GM23248 (cell line): ENCODE measurements around the gene COL9A2. TPM values are rescaled to one million over a fixed set of nuclear protein-coding genes. Genes with fewer than 3 reads are reported as not detected.

Experiments used
- DNase-seq: peaks from one replicate; pipeline ENCODE4 v3.0.0-alpha.2; 2015
- H2AFZ ChIP-seq: fragments of 200-600 bp; sonication (generic); 2 replicates; pipeline ENCODE4 v1.6.1; 2016; ENCODE audit warnings: antibody characterized with exemption
- H3F3A ChIP-seq: fragments of 200-600 bp; sonication (generic); 2 replicates; pipeline ENCODE4 v1.6.1; 2016; ENCODE audit warnings: mild to moderate bottlenecking, antibody characterized with exemption, mixed run types; ENCODE audit not compliant: insufficient read depth
- H3K27ac ChIP-seq: fragments of 200-600 bp; sonication (generic); 2 replicates; pipeline ENCODE4 v1.5.1; 2016; ENCODE audit warnings: mild to moderate bottlenecking
- H3K27me3 ChIP-seq: fragments of 200-600 bp; sonication (generic); replicated peaks from 2 replicates; pipeline ENCODE4 v1.6.1; 2016; ENCODE audit warnings: mild to moderate bottlenecking; ENCODE audit not compliant: insufficient read depth
- H3K36me3 ChIP-seq: fragments of 200-600 bp; sonication (generic); 2 replicates; pipeline ENCODE4 v1.6.1; 2016; ENCODE audit warnings: low read depth, mild to moderate bottlenecking
- H3K4me1 ChIP-seq: fragments of 200-600 bp; sonication (generic); 2 replicates; pipeline ENCODE4 v1.6.1; 2016; ENCODE audit warnings: mild to moderate bottlenecking; ENCODE audit not compliant: insufficient read depth
- H3K4me2 ChIP-seq: fragments of 200-600 bp; sonication (generic); one replicate; pipeline ENCODE4 v1.6.1; 2016; ENCODE audit warnings: mild to moderate bottlenecking; ENCODE audit not compliant: unreplicated experiment
- H3K4me3 ChIP-seq: fragments of 200-600 bp; sonication (generic); 2 replicates; pipeline ENCODE4 v1.5.1; 2016; ENCODE audit warnings: mild to moderate bottlenecking
- H3K79me2 ChIP-seq: fragments of 200-600 bp; sonication (generic); 2 replicates; pipeline ENCODE4 v1.6.1; 2016; ENCODE audit warnings: mild to moderate bottlenecking; ENCODE audit not compliant: insufficient read depth
- H3K9ac ChIP-seq: fragments of 200-600 bp; sonication (generic); 2 replicates; pipeline ENCODE4 v1.6.1; 2016; ENCODE audit warnings: mild to moderate bottlenecking
- H3K9me2 ChIP-seq: fragments of 200-600 bp; sonication (generic); 2 replicates; pipeline ENCODE4 v1.6.1; 2016; ENCODE audit warnings: mixed run types, mild to moderate bottlenecking, moderate library complexity; ENCODE audit not compliant: insufficient read depth
- H3K9me3 ChIP-seq: fragments of 200-600 bp; sonication (generic); one replicate; pipeline ENCODE4 v1.6.1; 2017; ENCODE audit warnings: low read depth
- H4K20me1 ChIP-seq: fragments of 200-600 bp; sonication (generic); 2 replicates; pipeline ENCODE4 v1.6.0; 2016; ENCODE audit not compliant: insufficient read depth
- EZH2 ChIP-seq: fragments of 200-600 bp; sonication (generic); IDR thresholded peaks from 2 replicates; pipeline ENCODE4 v1.6.1; 2018; ENCODE audit warnings: antibody characterized with exemption, mild to moderate bottlenecking; ENCODE audit not compliant: insufficient read depth, poor library complexity, severe bottlenecking
- EZH2phosphoT487 ChIP-seq: fragments of 200-600 bp; sonication (generic); IDR thresholded peaks from 2 replicates; pipeline ENCODE4 v1.6.1; 2018; ENCODE audit warnings: antibody characterized with exemption, moderate library complexity, mild to moderate bottlenecking, low read depth; ENCODE audit not compliant: insufficient read depth
- WGBS, 2 experiments: methylation state at CpG; one replicate each; pipeline ENCODE4 v1.1.6; 2015 to 2017; ENCODE audit warnings: low lambda C conversion rate in 2 of 2, low coverage in 1 of 2; ENCODE audit errors: missing lambda C conversion rate in 2 of 2; 5-methylcytosine and 5-hydroxymethylcytosine counted together
- in situ Hi-C: fragments of 300-500 bp; cut with MboI; formaldehyde crosslinking; loops from 2 replicates; pipeline ENCODE4 v1.15.0; 2020
- polyA plus RNA-seq: library from polyadenylated mRNA; unstranded; fragments of >200 nt; fragmentation: Nextera tagmentation; extraction: Ambion mirVana; gene quantifications from 2 replicates; pipeline ENCODE4 v1.2.1, GENCODE V29; 2016
- total RNA-seq: library from RNA; depleted of rRNA; stranded (reverse); fragments of >200 nt; shearing (Covaris generic); gene quantifications from 2 replicates; pipeline ENCODE4 v1.2.3, GENCODE V29; 2014

The COL9A2 gene
- total and polyA plus RNA-seq, 2 experiments from 2014 or later: 0.80 to 2.8 TPM

GRCh38 chr1:40317394-40318074 is 448 bp upstream of the COL9A2 start:
- H3K4me1 ChIP-seq: peaks cover 8% of the 10 kb centered on the region
- no peaks in the 10 kb centered on the region for H3K9me3 ChIP-seq
- no peaks in the 10 kb centered on the region for H3K36me3 ChIP-seq
- H3K79me2 ChIP-seq: no peaks in the 10 kb centered on the region
- no peaks in the 10 kb centered on the region for H3K9me2 ChIP-seq
- H3K4me2 ChIP-seq: no peak overlapping the region
- DNase-seq: no peak
- H3K27ac ChIP-seq: no peak overlapping the region
- H3K9ac ChIP-seq: no peak overlapping the region
- TF ChIP-seq EZH2phosphoT487 (no peak), EZH2 (peak; percentile 8)
- no peak overlapping the region for H3K4me3 ChIP-seq
- in situ Hi-C loops: no loop called here
- H2AFZ ChIP-seq: no peak overlapping the region
- peaks cover 8% of the 10 kb centered on the region for H3K27me3 ChIP-seq
- H3F3A ChIP-seq: no peaks in the 10 kb centered on the region
- no peaks in the 10 kb centered on the region for H4K20me1 ChIP-seq
- 37 to 59% methylated on average over 8 to 14 of the region's 21 CpGs for WGBS, 2 experiments

GRCh38 chr1:40315795-40316594 is 1.1 kb downstream of the COL9A2 start:
- Histone ChIP-seq H3K4me1 (peaks cover 8% of the 10 kb centered on the region), H3K9me3 (no peaks in the 10 kb centered on the region), H3F3A (no peaks in the 10 kb centered on the region), H3K4me3 (peak overlapping the region; percentile 56), H3K36me3 (no peaks in the 10 kb centered on the region), H3K79me2 (no peaks in the 10 kb centered on the region), H2AFZ (peak overlapping the region; percentile 82), H3K27me3 (peaks cover 8% of the 10 kb centered on the region), H4K20me1 (no peaks in the 10 kb centered on the region), H3K4me2 (peak overlapping the region; percentile 67), H3K9ac (peak overlapping the region; percentile 10; the same call in 1 of the 2 replicates), H3K27ac (no peak overlapping the region), H3K9me2 (no peaks in the 10 kb centered on the region)
- TF ChIP-seq EZH2phosphoT487: no peak
- peak; percentile 96 for TF ChIP-seq EZH2
- 4% methylated on average over 38 to 41 of the region's 41 CpGs for WGBS, 2 experiments
- DNase-seq: peak; percentile 35
- in situ Hi-C loops: no loop called here

DNA sequence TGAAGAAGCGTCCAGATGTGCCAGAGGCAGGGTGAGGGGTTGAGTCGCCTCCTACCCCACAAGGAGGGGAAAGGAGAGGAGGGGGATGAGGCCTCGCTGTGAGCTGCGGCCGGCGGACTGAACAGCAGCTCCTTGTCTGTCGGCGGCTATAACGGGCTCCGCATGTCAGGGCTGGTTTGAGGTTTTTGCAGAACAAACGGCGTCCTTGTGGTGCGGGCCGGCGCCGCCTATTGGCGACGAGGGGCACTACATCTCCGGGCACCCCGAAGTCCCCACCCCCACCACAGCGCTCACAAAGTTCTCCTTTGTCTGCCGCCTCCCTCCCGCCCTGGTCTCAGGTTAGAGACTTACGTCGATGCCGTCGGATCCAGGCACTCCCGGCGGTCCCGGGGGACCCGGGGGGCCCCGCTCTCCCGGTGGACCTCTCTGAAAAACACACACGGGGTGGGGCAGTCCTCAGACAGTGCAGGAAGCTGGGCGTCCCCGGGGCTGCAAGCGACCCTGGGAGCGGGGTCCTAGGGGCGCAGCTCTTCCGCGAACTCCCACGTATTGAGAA is 1.8 kb downstream of the COL9A2 start:
- Histone ChIP-seq H3K4me2 (peak overlapping the region; percentile 67), H3K9ac (peak overlapping the region; percentile 48; the same call in 1 of the 2 replicates), H3K36me3 (no peaks in the 10 kb centered on the region), H3K9me2 (no peaks in the 10 kb centered on the region), H3K9me3 (no peaks in the 10 kb centered on the region), H3K27me3 (peaks cover 8% of the 10 kb centered on the region), H3K79me2 (no peaks in the 10 kb centered on the region), H3F3A (no peaks in the 10 kb centered on the region), H3K4me3 (peak overlapping the region; percentile 56), H4K20me1 (no peaks in the 10 kb centered on the region), H3K4me1 (peaks cover 8% of the 10 kb centered on the region), H2AFZ (peak overlapping the region; percentile 82), H3K27ac (no peak overlapping the region)
- in situ Hi-C loops: no loop called here
- 2% methylated on average over 40 to 42 of the region's 42 CpGs for WGBS, 2 experiments
- TF ChIP-seq EZH2 (no peak), EZH2phosphoT487 (no peak)
- peak; percentile 88 for DNase-seq

GRCh38 chr1:40314721-40315238 is 2.3 kb downstream of the COL9A2 start:
- H3K36me3 ChIP-seq: no peaks in the 10 kb centered on the region
- no peaks in the 10 kb centered on the region for H3K79me2 ChIP-seq
- H3K4me1 ChIP-seq: peaks cover 8% of the 10 kb centered on the region
- H4K20me1 ChIP-seq: no peaks in the 10 kb centered on the region
- H3K9me3 ChIP-seq: no peaks in the 10 kb centered on the region
- DNase-seq: no peak
- no peaks in the 10 kb centered on the region for H3F3A ChIP-seq
- peak overlapping the region; percentile 82 for H2AFZ ChIP-seq
- peak overlapping the region; percentile 39 for H3K4me2 ChIP-seq
- H3K4me3 ChIP-seq: peak overlapping the region; percentile 56
- peaks cover 8% of the 10 kb centered on the region for H3K27me3 ChIP-seq
- TF ChIP-seq EZH2 (no peak), EZH2phosphoT487 (no peak)
- H3K27ac ChIP-seq: no peak overlapping the region
- peak overlapping the region; percentile 48; the same call in 1 of the 2 replicates for H3K9ac ChIP-seq
- no peaks in the 10 kb centered on the region for H3K9me2 ChIP-seq
- in situ Hi-C loops: no loop called here
- 38 to 47% methylated on average over 13 of the region's 13 CpGs for WGBS, 2 experiments
